Loucy (cell line): ENCODE measurements around the gene XXYLT1.

Experiments
- CTCF ChIP-seq: fragments of 200-600 bp; sonication (generic); conservative IDR thresholded peaks from 2 replicates; pipeline ENCODE4 v1.5.1; 2014; ENCODE audit warnings: mild to moderate bottlenecking, antibody characterized with exemption, low read length
- EZH2phosphoT487 ChIP-seq: fragments of 200-600 bp; IDR thresholded peaks from 2 replicates; pipeline ENCODE4 v1.6.1; 2018; ENCODE audit warnings: antibody characterized with exemption, mild to moderate bottlenecking, moderate library complexity, borderline replicate concordance

- TF ChIP-seq EZH2phosphoT487: no peak
- TF ChIP-seq CTCF: no peak
Measured at GRCh38 chr3:195319060-195319459, 48.1 kb upstream of the XXYLT1 start.
